ENCODE data around the gene GIT2.

GIT2 gene

GRCh38 chr12:109923038-109923437, 73.1 kb downstream of the GIT2 start:
- Histone ChIP-seq H3K79me1 (ENCODE audit: low read length) (no peaks in the 10 kb centered on the region), H3K18ac (ENCODE audit: low read length) (no peak overlapping the region), H3K23ac (ENCODE audit: low read length) (no peak overlapping the region), H3K9ac (ENCODE audit: low read length) (no peak overlapping the region), H4K5ac (ENCODE audit: low read length) (no peak overlapping the region), H3K27me3 (ENCODE audit: insufficient read depth, low read length, poor library complexity) (no peaks in the 10 kb centered on the region), H3K4me2 (ENCODE audit: low read length) (no peak overlapping the region), H3K36me3 (ENCODE audit: control insufficient read depth, insufficient read depth, low read length) (peaks cover 2% of the 10 kb centered on the region), H3K56ac (ENCODE audit: low read length) (no peak overlapping the region), H3K4me1 (ENCODE audit: control insufficient read depth, low read depth, low read length) (no peaks in the 10 kb centered on the region), H3K27ac (ENCODE audit: low read depth, low read length) (no peak overlapping the region), H2BK5ac (ENCODE audit: low read length) (no peak overlapping the region), H3K4ac (ENCODE audit: low read depth, low read length) (no peak overlapping the region), H2AK5ac (ENCODE audit: low read length) (no peak overlapping the region), H2BK120ac (ENCODE audit: low read depth, low read length) (no peak overlapping the region), H3K4me3 (ENCODE audit: low read length) (no peak overlapping the region), H4K8ac (ENCODE audit: low read depth, low read length) (no peak overlapping the region), H2BK15ac (replicated peaks; ENCODE audit: low read depth) (no peak overlapping the region), H3K79me2 (ENCODE audit: control insufficient read depth, insufficient read depth, low read length) (no peaks in the 10 kb centered on the region)
- whole genome bisulfite sequencing (ENCODE audit: extremely low coverage, insufficient coverage, low lambda C conversion rate), result no CpG with 5 or more reads among the region's 5 CpGs
- DNase-seq, result no peak

- Histone ChIP-seq H2BK120ac (ENCODE audit: low read depth, low read length) (no peak overlapping the region), H3K9ac (ENCODE audit: low read length) (no peak overlapping the region), H3K18ac (ENCODE audit: low read length) (no peak overlapping the region), H2BK15ac (replicated peaks; ENCODE audit: low read depth) (no peak overlapping the region), H2AK5ac (ENCODE audit: low read length) (no peak overlapping the region), H4K5ac (ENCODE audit: low read length) (no peak overlapping the region), H3K56ac (ENCODE audit: low read length) (no peak overlapping the region), H3K4ac (ENCODE audit: low read depth, low read length) (no peak overlapping the region), H3K79me1 (ENCODE audit: low read length) (no peaks in the 10 kb centered on the region), H3K27me3 (ENCODE audit: insufficient read depth, low read length, poor library complexity) (no peaks in the 10 kb centered on the region), H3K23ac (ENCODE audit: low read length) (no peak overlapping the region), H4K8ac (ENCODE audit: low read depth, low read length) (no peak overlapping the region), H3K79me2 (ENCODE audit: control insufficient read depth, insufficient read depth, low read length) (no peaks in the 10 kb centered on the region), H3K27ac (ENCODE audit: low read depth, low read length) (no peak overlapping the region), H2BK5ac (ENCODE audit: low read length) (no peak overlapping the region), H3K4me3 (ENCODE audit: low read length) (no peak overlapping the region), H3K4me1 (ENCODE audit: control insufficient read depth, low read depth, low read length) (no peaks in the 10 kb centered on the region), H3K36me3 (ENCODE audit: control insufficient read depth, insufficient read depth, low read length) (peaks cover 3% of the 10 kb centered on the region), H3K4me2 (ENCODE audit: low read length) (no peak overlapping the region)
- no CpG with 5 or more reads among the region's 4 CpGs for WGBS (ENCODE audit: extremely low coverage, insufficient coverage, low lambda C conversion rate)
- no peak for DNase-seq
Measured at GRCh38 chr12:109921982-109922381, 74.2 kb downstream of the GIT2 start.

- Histone ChIP-seq H3K9ac (ENCODE audit: low read length) (no peak overlapping the region), H2BK5ac (ENCODE audit: low read length) (no peak overlapping the region), H3K79me2 (ENCODE audit: control insufficient read depth, insufficient read depth, low read length) (no peaks in the 10 kb centered on the region), H2BK15ac (replicated peaks; ENCODE audit: low read depth) (no peak overlapping the region), H3K36me3 (ENCODE audit: control insufficient read depth, insufficient read depth, low read length) (peaks cover 6% of the 10 kb centered on the region), H3K4me2 (ENCODE audit: low read length) (no peak overlapping the region), H2AK5ac (ENCODE audit: low read length) (no peak overlapping the region), H3K56ac (ENCODE audit: low read length) (no peak overlapping the region), H3K4ac (ENCODE audit: low read depth, low read length) (no peak overlapping the region), H3K4me1 (ENCODE audit: control insufficient read depth, low read depth, low read length) (no peaks in the 10 kb centered on the region), H3K23ac (ENCODE audit: low read length) (no peak overlapping the region), H3K27me3 (ENCODE audit: insufficient read depth, low read length, poor library complexity) (no peaks in the 10 kb centered on the region), H2BK120ac (ENCODE audit: low read depth, low read length) (no peak overlapping the region), H3K18ac (ENCODE audit: low read length) (no peak overlapping the region), H4K5ac (ENCODE audit: low read length) (no peak overlapping the region), H3K4me3 (ENCODE audit: low read length) (no peak overlapping the region), H4K8ac (ENCODE audit: low read depth, low read length) (no peak overlapping the region), H3K27ac (ENCODE audit: low read depth, low read length) (no peak overlapping the region), H3K79me1 (ENCODE audit: low read length) (no peaks in the 10 kb centered on the region)
- WGBS (ENCODE audit: extremely low coverage, insufficient coverage, low lambda C conversion rate), result no CpG with 5 or more reads among the region's 11 CpGs
- DNase-seq, result no peak
Measured at GRCh38 chr12:109920261-109920780, 75.8 kb downstream of the GIT2 start.

- Histone ChIP-seq H2AK5ac (ENCODE audit: low read length) (no peak overlapping the region), H3K79me2 (ENCODE audit: control insufficient read depth, insufficient read depth, low read length) (no peaks in the 10 kb centered on the region), H2BK120ac (ENCODE audit: low read depth, low read length) (no peak overlapping the region), H3K27me3 (ENCODE audit: insufficient read depth, low read length, poor library complexity) (no peaks in the 10 kb centered on the region), H3K56ac (ENCODE audit: low read length) (no peak overlapping the region), H4K5ac (ENCODE audit: low read length) (no peak overlapping the region), H3K23ac (ENCODE audit: low read length) (no peak overlapping the region), H3K27ac (ENCODE audit: low read depth, low read length) (no peak overlapping the region), H3K36me3 (ENCODE audit: control insufficient read depth, insufficient read depth, low read length) (peaks cover 6% of the 10 kb centered on the region), H4K8ac (ENCODE audit: low read depth, low read length) (no peak overlapping the region), H3K4ac (ENCODE audit: low read depth, low read length) (no peak overlapping the region), H3K4me2 (ENCODE audit: low read length) (no peak overlapping the region), H3K4me3 (ENCODE audit: low read length) (no peak overlapping the region), H3K79me1 (ENCODE audit: low read length) (no peaks in the 10 kb centered on the region), H3K4me1 (ENCODE audit: control insufficient read depth, low read depth, low read length) (no peaks in the 10 kb centered on the region), H3K9ac (ENCODE audit: low read length) (no peak overlapping the region), H2BK5ac (ENCODE audit: low read length) (no peak overlapping the region), H3K18ac (ENCODE audit: low read length) (no peak overlapping the region), H2BK15ac (replicated peaks; ENCODE audit: low read depth) (no peak overlapping the region)
- no peak for DNase-seq
- no CpG with 5 or more reads among the region's 10 CpGs for WGBS (ENCODE audit: extremely low coverage, insufficient coverage, low lambda C conversion rate)
Measured at GRCh38 chr12:109919456-109919855, 76.7 kb downstream of the GIT2 start.

- H3K4me2 ChIP-seq (ENCODE audit: low read length), result no peak overlapping the region
- DNase-seq, result no peak
Measured at GRCh38 chr12:109916045-109916444, 80.1 kb downstream of the GIT2 start.

More at GRCh38 chr12:109916045-109916444, 80.1 kb downstream of the GIT2 start:
- Histone ChIP-seq H2BK15ac (replicated peaks; ENCODE audit: low read depth) (no peak overlapping the region), H3K18ac (ENCODE audit: low read length) (no peak overlapping the region), H2BK5ac (ENCODE audit: low read length) (no peak overlapping the region), H3K36me3 (ENCODE audit: control insufficient read depth, insufficient read depth, low read length) (peaks cover 6% of the 10 kb centered on the region), H3K79me1 (ENCODE audit: low read length) (no peaks in the 10 kb centered on the region), H3K4ac (ENCODE audit: low read depth, low read length) (no peak overlapping the region), H3K4me3 (ENCODE audit: low read length) (no peak overlapping the region), H3K56ac (ENCODE audit: low read length) (no peak overlapping the region), H4K8ac (ENCODE audit: low read depth, low read length) (no peak overlapping the region), H3K4me1 (ENCODE audit: control insufficient read depth, low read depth, low read length) (no peaks in the 10 kb centered on the region), H3K27me3 (ENCODE audit: insufficient read depth, low read length, poor library complexity) (no peaks in the 10 kb centered on the region), H3K79me2 (ENCODE audit: control insufficient read depth, insufficient read depth, low read length) (no peaks in the 10 kb centered on the region), H4K5ac (ENCODE audit: low read length) (no peak overlapping the region), H2AK5ac (ENCODE audit: low read length) (no peak overlapping the region), H2BK120ac (ENCODE audit: low read depth, low read length) (no peak overlapping the region), H3K23ac (ENCODE audit: low read length) (no peak overlapping the region), H3K9ac (ENCODE audit: low read length) (no peak overlapping the region), H3K27ac (ENCODE audit: low read depth, low read length) (no peak overlapping the region)
- whole genome bisulfite sequencing (ENCODE audit: extremely low coverage, insufficient coverage, low lambda C conversion rate), result no CpG with 5 or more reads among the region's 4 CpGs

All from mesendoderm (in vitro differentiated cells).